IMR-90 (cell line): ENCODE results near the gene PRPF8. TPM values are rescaled to one million over a fixed set of nuclear protein-coding genes. Genes with fewer than 3 reads are reported as not detected.

Experiments
- ATAC-seq: fragments of 200-7000 bp; cut with Tn5 transposase; 2 replicates; pipeline ENCODE4 v1.9.1; 2020; ENCODE audit warnings: low read depth, mild to moderate bottlenecking, moderate library complexity
- BruUV-seq: library from RNA; stranded (reverse); fragments of 400-500 nt; replicated peaks from 2 replicates; lab custom pipeline; 2021; lab: Mats Ljungman, UMichigan
- CTCF ChIA-PET: fragments of 300-600 bp; formaldehyde crosslinking; extraction: SDS; loops from one replicate; lab custom pipeline; 2021; ENCODE audit warnings: antibody characterized with exemption; lab: Yijun Ruan, JAX
- POLR2A ChIA-PET: fragments of 300-600 bp; sonication (Branson Sonifier 250); formaldehyde crosslinking; loops from one replicate; lab custom pipeline; 2022; ENCODE audit warnings: antibody characterized with exemption; ENCODE audit not compliant: unreplicated experiment; lab: Charles Lee
- DNase-seq: peaks from one replicate; pipeline ENCODE4 v3.0.0; 2013
- H2AFZ ChIP-seq: replicated peaks from 2 replicates; pipeline ENCODE3; 2013; ENCODE audit warnings: low read length, mild to moderate bottlenecking; ENCODE audit not compliant: poor library complexity
- H2AK5ac ChIP-seq: 2 replicates; pipeline ENCODE4 v1.6.1; 2013; ENCODE audit warnings: low read depth, low read length, inconsistent platforms
- H2AK9ac ChIP-seq: replicated peaks from 2 replicates; pipeline ENCODE3; 2013; ENCODE audit warnings: mild to moderate bottlenecking, low read depth, low read length, moderate library complexity; ENCODE audit not compliant: poor library complexity
- H2BK120ac ChIP-seq: 2 replicates; pipeline ENCODE4 v1.6.1; 2013; ENCODE audit warnings: low read depth, low read length, inconsistent platforms
- H2BK15ac ChIP-seq: 3 replicates; pipeline ENCODE4 v1.6.1; 2013; ENCODE audit warnings: low read depth, low read length, inconsistent platforms
- H2BK20ac ChIP-seq: 2 replicates; pipeline ENCODE4 v1.6.1; 2013; ENCODE audit warnings: low read depth, mild to moderate bottlenecking, inconsistent platforms, low read length, moderate library complexity
- H2BK5ac ChIP-seq: 2 replicates; pipeline ENCODE4 v1.6.1; 2013; ENCODE audit warnings: mild to moderate bottlenecking, low read depth, low read length, inconsistent platforms; ENCODE audit not compliant: poor library complexity, severe bottlenecking
- H3K14ac ChIP-seq: replicated peaks from 2 replicates; pipeline ENCODE4 v1.6.1; 2013; ENCODE audit warnings: low read depth, low read length, inconsistent platforms
- H3K18ac ChIP-seq: 2 replicates; pipeline ENCODE4 v1.6.1; 2013; ENCODE audit warnings: low read depth, low read length, control low read depth
- H3K23ac ChIP-seq: 2 replicates; pipeline ENCODE4 v1.6.1; 2013; ENCODE audit warnings: low read depth, low read length, inconsistent platforms
- H3K27ac ChIP-seq: 2 replicates; pipeline ENCODE4 v1.5.1; 2013; ENCODE audit warnings: mild to moderate bottlenecking, control low read depth, low read length; ENCODE audit not compliant: insufficient read depth
- H3K27me3 ChIP-seq: 2 replicates; pipeline ENCODE4 v1.6.1; 2013; ENCODE audit warnings: low read length; ENCODE audit not compliant: control insufficient read depth, insufficient read depth
- H3K36me3 ChIP-seq: 2 replicates; pipeline ENCODE4 v1.6.1; 2013; ENCODE audit warnings: low read length, mixed read lengths; ENCODE audit not compliant: control insufficient read depth, insufficient read depth
- H3K4ac ChIP-seq: 2 replicates; pipeline ENCODE4 v1.6.1; 2013; ENCODE audit warnings: low read depth, low read length, inconsistent platforms
- H3K4me1 ChIP-seq: 2 replicates; pipeline ENCODE4 v1.6.1; 2013; ENCODE audit warnings: low read length, mixed read lengths; ENCODE audit not compliant: control insufficient read depth, insufficient read depth
- H3K4me2 ChIP-seq: 2 replicates; pipeline ENCODE4 v1.6.1; 2013; ENCODE audit warnings: low read depth, mild to moderate bottlenecking, control low read depth, low read length, moderate library complexity
- H3K4me3 ChIP-seq: 2 replicates; pipeline ENCODE4 v1.5.1; 2013; ENCODE audit warnings: low read depth, mild to moderate bottlenecking, control low read depth, low read length, moderate library complexity; ENCODE audit not compliant: insufficient read depth
- H3K56ac ChIP-seq: 2 replicates; pipeline ENCODE4 v1.6.1; 2013; ENCODE audit warnings: low read length, inconsistent platforms; ENCODE audit not compliant: insufficient read depth; ENCODE audit errors: extremely low read depth
- H3K79me1 ChIP-seq, 2 experiments: 2 replicates each; pipeline ENCODE4 v1.6.1; 2013; ENCODE audit warnings: low read length in 2 of 2, inconsistent platforms in 1 of 2, low read depth in 1 of 2
- H3K9ac ChIP-seq: 2 replicates; pipeline ENCODE4 v1.6.1; 2013; ENCODE audit warnings: low read depth, low read length, control low read depth
- H3K9me1 ChIP-seq: 2 replicates; pipeline ENCODE4 v1.6.1; 2013; ENCODE audit warnings: low read length, inconsistent platforms; ENCODE audit not compliant: insufficient read depth
- H3K9me3 ChIP-seq: 2 replicates; pipeline ENCODE4 v1.6.1; 2013; ENCODE audit warnings: low read length; ENCODE audit not compliant: control insufficient read depth, insufficient read depth
- H4K20me1 ChIP-seq: 2 replicates; pipeline ENCODE4 v1.6.1; 2013; ENCODE audit warnings: low read length, inconsistent platforms; ENCODE audit not compliant: insufficient read depth
- H4K5ac ChIP-seq: 2 replicates; pipeline ENCODE4 v1.6.1; 2013; ENCODE audit warnings: mild to moderate bottlenecking, low read depth, low read length, control low read depth
- H4K8ac ChIP-seq, 2 experiments: 2 replicates each; pipeline ENCODE4 v1.6.1; 2013; ENCODE audit warnings: low read depth in 2 of 2, low read length in 2 of 2, control low read depth in 1 of 2, inconsistent platforms in 1 of 2
- H4K91ac ChIP-seq: 2 replicates; pipeline ENCODE4 v1.6.1; 2013; ENCODE audit warnings: low read depth, low read length, inconsistent platforms; ENCODE audit not compliant: insufficient read depth
- BHLHE40 ChIP-seq: fragments of 150-350 bp; IDR thresholded peaks from 2 replicates; pipeline ENCODE4 v1.6.1; 2016; ENCODE audit warnings: mild to moderate bottlenecking, low read depth, low read length
- CEBPB ChIP-seq: IDR thresholded peaks from 2 replicates; pipeline ENCODE4 v1.6.1; 2012; ENCODE audit warnings: low read depth, low read length, improper control_type of control experiment
- CTCF ChIP-seq: conservative IDR thresholded peaks from 2 replicates; pipeline ENCODE4 v1.5.1; 2012; ENCODE audit warnings: mild to moderate bottlenecking, low read depth, low read length, improper control_type of control experiment
- FOS ChIP-seq: fragments of 150-350 bp; IDR thresholded peaks from 2 replicates; pipeline ENCODE4 v1.6.1; 2016; ENCODE audit warnings: low read depth, low read length
- MAFK ChIP-seq: IDR thresholded peaks from 2 replicates; pipeline ENCODE4 v1.6.1; 2012; ENCODE audit warnings: low read depth, low read length, improper control_type of control experiment
- MAZ ChIP-seq: IDR thresholded peaks from 2 replicates; pipeline ENCODE4 v1.6.1; 2012; ENCODE audit warnings: low read depth, mild to moderate bottlenecking, low read length, improper control_type of control experiment, moderate library complexity, borderline replicate concordance
- MXI1 ChIP-seq: IDR thresholded peaks from 2 replicates; pipeline ENCODE4 v1.6.1; 2012; ENCODE audit warnings: low read depth, mild to moderate bottlenecking, low read length, moderate library complexity, borderline replicate concordance
- NFE2L2 ChIP-seq: fragments of 150-350 bp; IDR thresholded peaks from 2 replicates; pipeline ENCODE4 v1.6.1; 2016; ENCODE audit warnings: low read depth, mild to moderate bottlenecking, low read length
- POLR2A ChIP-seq: IDR thresholded peaks from 2 replicates; pipeline ENCODE4 v1.6.1; 2012; ENCODE audit warnings: mild to moderate bottlenecking, low read depth, low read length
- RAD21 ChIP-seq: IDR thresholded peaks from 2 replicates; pipeline ENCODE4 v1.6.1; 2012; ENCODE audit warnings: low read length, improper control_type of control experiment
- RCOR1 ChIP-seq: IDR thresholded peaks from 2 replicates; pipeline ENCODE4 v1.6.1; 2012; ENCODE audit warnings: mild to moderate bottlenecking, low read length, improper control_type of control experiment; ENCODE audit not compliant: insufficient replicate concordance
- RFX5 ChIP-seq: IDR thresholded peaks from 2 replicates; pipeline ENCODE4 v1.8.0; 2012; ENCODE audit warnings: low read depth, mild to moderate bottlenecking, low read length, moderate library complexity
- SMC3 ChIP-seq: fragments of 150-350 bp; IDR thresholded peaks from 2 replicates; pipeline ENCODE4 v1.6.1; 2016; ENCODE audit warnings: low read depth, mild to moderate bottlenecking, antibody characterized with exemption, low read length, moderate library complexity
- WGBS, 2 experiments: methylation state at CpG; one replicate each; pipeline versions ENCODE4 v1.1.5 to v1.1.7; 2013; ENCODE audit warnings: missing lambda C conversion rate in 2 of 2; ENCODE audit not compliant: insufficient read length in 1 of 2; ENCODE audit errors: extremely low coverage in 2 of 2; 5-methylcytosine and 5-hydroxymethylcytosine counted together
- dilution Hi-C: fragments of 300-500 bp; cut with HindIII; formaldehyde crosslinking; loops from one replicate; pipeline ENCODE4 v1.14.3; 2018; ENCODE audit warnings: low sequenced_read_pairs; ENCODE audit not compliant: unreplicated experiment
- in situ Hi-C: fragments of 300-500 bp; cut with MboI; formaldehyde crosslinking; loops from 3 replicates; pipeline ENCODE4 v1.14.3; 2019; ENCODE audit warnings: low sequenced_read_pairs, inconsistent platforms, mixed read lengths
- intact Hi-C: fragments of 100-400 bp; cut with micrococcal nuclease; formaldehyde crosslinking; loops from 2 replicates; pipeline ENCODE4 v1.10.0; 2022
- polyA plus RNA-seq, 3 experiments: library from polyadenylated mRNA; depleted of rRNA; stranded (reverse); fragments of >200 nt; gene quantifications; 2 replicates each; pipeline ENCODE4 v1.2.3, GENCODE V29; 2012; ENCODE audit warnings: low replicate concordance in 1 of 3
- total RNA-seq: library from RNA; depleted of rRNA; stranded (reverse); fragments of >200 nt; gene quantifications from 2 replicates; pipeline ENCODE4 v1.2.3, GENCODE V29; 2012
- TF ChIP-seq, protein P1 (sequence below): fragments of 150-350 bp; IDR thresholded peaks from 2 replicates; pipeline ENCODE4 v1.6.1; 2016; ENCODE audit warnings: low read depth, mild to moderate bottlenecking, low read length, moderate library complexity, borderline replicate concordance

Gene PRPF8
- total and polyA plus RNA-seq, 2 of the 4 experiments (the other 2 are of a cell fraction), result 141 to 160 TPM

DNA sequence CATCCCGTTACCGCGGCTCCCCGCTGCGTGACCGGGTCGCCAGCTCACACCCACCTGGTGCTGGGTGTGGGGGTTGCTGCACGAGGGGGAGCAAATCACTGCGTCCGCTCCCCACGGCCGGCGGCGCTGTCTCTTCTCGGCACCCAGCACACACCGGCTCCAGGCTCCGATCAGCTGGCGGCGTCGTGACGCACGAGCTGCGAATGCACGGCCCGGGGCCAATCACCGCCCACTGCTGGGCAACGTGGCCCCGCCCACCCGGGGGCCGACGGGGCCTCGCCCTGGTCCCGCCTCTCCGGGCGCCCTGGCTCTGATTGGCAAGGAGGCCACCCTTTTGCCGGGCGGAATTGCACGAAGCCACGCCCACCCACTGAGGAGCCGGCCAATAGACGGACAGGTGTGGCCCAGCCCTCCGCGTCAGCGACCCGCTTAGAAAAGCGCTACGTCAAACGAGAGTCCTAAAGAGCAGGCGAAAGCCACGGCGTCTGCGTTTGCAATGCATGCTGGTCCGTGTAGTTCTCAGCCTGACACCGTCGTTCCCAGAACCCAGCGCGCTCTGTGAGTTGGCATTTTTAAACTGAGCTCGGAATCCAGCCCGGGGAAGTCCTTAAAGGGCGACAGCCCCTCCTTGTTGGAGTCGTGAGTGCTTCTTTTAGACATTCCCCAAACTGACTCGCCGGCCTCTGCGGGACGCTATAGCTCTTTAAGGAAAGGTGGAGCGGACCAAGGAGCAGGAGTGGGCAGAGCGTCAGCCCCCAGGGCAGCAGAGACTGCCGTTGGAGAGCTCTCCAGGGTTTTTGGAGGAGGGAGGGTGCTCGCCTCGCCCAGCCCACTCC, 31.6 kb upstream of the PRPF8 start:
- Histone ChIP-seq H2AFZ (peak overlapping the region; percentile 89), H3K79me1 (peaks cover 0 to 50% of the 10 kb centered on the region in 2 experiments; a peak in 2 of 4 replicates), H3K9ac (peak overlapping the region; percentile 92), H2AK5ac (peak overlapping the region; percentile 88), H3K27me3 (no peaks in the 10 kb centered on the region), H3K27ac (peak overlapping the region; percentile 98), H3K23ac (peak overlapping the region; percentile 92), H2BK20ac (peak overlapping the region; percentile 40; the same call in 1 of the 2 replicates), H4K91ac (peak overlapping the region; percentile 97), H3K18ac (peak overlapping the region; percentile 69), H3K4ac (peak overlapping the region; percentile 97), H3K4me3 (peak overlapping the region; percentile 78), H3K9me1 (peaks cover 7% of the 10 kb centered on the region), H3K14ac (peak overlapping the region; percentile 97), H4K5ac (peak overlapping the region; percentile 60), H3K9me3 (no peaks in the 10 kb centered on the region), H3K56ac (peak overlapping the region; percentile 98), H3K4me1 (peaks cover 21% of the 10 kb centered on the region), H2AK9ac (peak overlapping the region; percentile 100), H3K4me2 (peak overlapping the region; percentile 58), H2BK5ac (peak overlapping the region; percentile 96), H4K20me1 (peaks cover 43% of the 10 kb centered on the region), H4K8ac (peak overlapping the region; percentile 84 to 96), H2BK120ac (peak overlapping the region; percentile 86), H3K36me3 (peaks cover 27% of the 10 kb centered on the region), H2BK15ac (peak overlapping the region; percentile 34; the same call in 1 of the 3 replicates)
- WGBS, 2 experiments, result 0% methylated on average over 42 of the region's 70 CpGs; no CpG with 5 or more reads in 1 of the 2 experiments
- no TSS peak for BruUV-seq
- ChIA-PET POLR2A (interaction anchor here (0.6 to 2.2 kb wide), 21 partner anchors 11 to 498 kb away, joined by 3 to 18 read pairs (median 4); partner anchors contain the start of genes PITPNA, RPA1, SERPINF1 and SMYD4), CTCF (interaction anchor here (0.6 to 1.9 kb wide), 5 partner anchors 46 to 149 kb away, joined by 3 to 13 read pairs (median 3); partner anchors contain the start of gene RILP)
- intact Hi-C loops, result loop anchor here (2.0 to 5.0 kb wide), 2 partner anchors 113 to 326 kb away; partner anchors contain the start of genes OVCA2 and SMYD4
- dilution Hi-C loops, result no loop called here
- DNase-seq (peak; percentile 100), ATAC-seq (peak; percentile 65)
- in situ Hi-C loops, result loop anchor here (25.0 kb wide), 1 partner anchor 321 kb away; the partner anchor contains the start of genes DPH1, OVCA2 and RTN4RL1
- TF ChIP-seq RAD21 (peak; percentile 40), CTCF (peak; percentile 39), MAFK (peak; percentile 76), MAZ (peak; percentile 83), FOS (0 out of 2 replicates have a peak, but pooled peaks have one; percentile 10), SMC3 (peak; percentile 29; the same call in 1 of the 2 replicates), CEBPB (no peak), NFE2L2 (peak; percentile 96), MXI1 (peak; percentile 73; the same call in 1 of the 2 replicates), POLR2A (peak; percentile 99), RCOR1 (no peak), RFX5 (no peak; the same call in 1 of the 2 replicates), BHLHE40 (peak; percentile 54; the same call in 1 of the 2 replicates)
- TF ChIP-seq, protein P1, sequence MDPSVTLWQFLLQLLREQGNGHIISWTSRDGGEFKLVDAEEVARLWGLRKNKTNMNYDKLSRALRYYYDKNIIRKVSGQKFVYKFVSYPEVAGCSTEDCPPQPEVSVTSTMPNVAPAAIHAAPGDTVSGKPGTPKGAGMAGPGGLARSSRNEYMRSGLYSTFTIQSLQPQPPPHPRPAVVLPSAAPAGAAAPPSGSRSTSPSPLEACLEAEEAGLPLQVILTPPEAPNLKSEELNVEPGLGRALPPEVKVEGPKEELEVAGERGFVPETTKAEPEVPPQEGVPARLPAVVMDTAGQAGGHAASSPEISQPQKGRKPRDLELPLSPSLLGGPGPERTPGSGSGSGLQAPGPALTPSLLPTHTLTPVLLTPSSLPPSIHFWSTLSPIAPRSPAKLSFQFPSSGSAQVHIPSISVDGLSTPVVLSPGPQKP, result no peak
